HEK293 (cell line): ENCODE measurements around the gene YEATS4.

Source experiments
- CTCF ChIA-PET: fragments of 350-600 bp; formaldehyde crosslinking; extraction: SDS; loops from one replicate; lab custom pipeline; 2021; ENCODE audit warnings: antibody characterized with exemption; lab: Yijun Ruan, JAX
- POLR2A ChIA-PET: fragments of 300-600 bp; formaldehyde crosslinking; extraction: SDS; loops from one replicate; lab custom pipeline; 2020; ENCODE audit warnings: antibody characterized with exemption, inconsistent platforms; lab: Yijun Ruan, JAX
- H3K27ac ChIP-seq: fragments of 200-500 bp; sonication (Bioruptor generic); 2 replicates; pipeline ENCODE4 v1.5.1; 2014; ENCODE audit warnings: low read depth, low read length, control low read depth, inconsistent platforms; ENCODE audit errors: extremely low read depth
- H3K36me3 ChIP-seq, 2 experiments: fragments of 200-500 bp in 1 of 2; sonication (Bioruptor generic) in 1 of 2; 1 replicate in 1 of 2; 2 replicates in 1 of 2; pipeline ENCODE4 v1.5.1; 2014 to 2017; ENCODE audit warnings: inconsistent platforms in 2 of 2, low read length in 2 of 2; ENCODE audit not compliant: control insufficient read depth in 2 of 2, insufficient read depth in 1 of 2
- H3K4me1 ChIP-seq: fragments of 200-500 bp; sonication (Bioruptor generic); 2 replicates; pipeline ENCODE4 v1.5.1; 2014; ENCODE audit warnings: mild to moderate bottlenecking, low read length, inconsistent platforms; ENCODE audit not compliant: control insufficient read depth, insufficient read depth
- H3K4me3 ChIP-seq: 2 replicates; pipeline ENCODE4 v1.5.1; 2011; ENCODE audit warnings: low read depth, mild to moderate bottlenecking, control low read depth, low read length, moderate library complexity
- H3K9me3 ChIP-seq: fragments of 200-500 bp; sonication (Bioruptor generic); 2 replicates; pipeline ENCODE4 v1.5.1; 2014; ENCODE audit warnings: low read depth, low read length, inconsistent platforms; ENCODE audit not compliant: control insufficient read depth, insufficient read depth
- BCL11B ChIP-seq: fragments of 450-650 bp; formaldehyde crosslinking; IDR thresholded peaks from 2 replicates; pipeline ENCODE4 v1.5.1; 2016; ENCODE audit warnings: low read depth, missing biosample characterization, missing genetic modification characterization
- RBAK ChIP-seq: fragments of 450-650 bp; formaldehyde crosslinking; IDR thresholded peaks from 2 replicates; pipeline ENCODE4 v1.5.1; 2016; ENCODE audit warnings: missing biosample characterization, missing genetic modification characterization
- ZNF138 ChIP-seq: fragments of 450-650 bp; formaldehyde crosslinking; IDR thresholded peaks from 2 replicates; pipeline ENCODE4 v1.5.1; 2016; ENCODE audit warnings: missing biosample characterization, missing genetic modification characterization, borderline replicate concordance
- ZNF473 ChIP-seq: fragments of 450-650 bp; formaldehyde crosslinking; IDR thresholded peaks from 2 replicates; pipeline ENCODE4 v1.5.1; 2017; ENCODE audit warnings: missing biosample characterization, missing genetic modification characterization
- ZNF514 ChIP-seq: fragments of 450-650 bp; formaldehyde crosslinking; IDR thresholded peaks from 2 replicates; pipeline ENCODE4 v1.5.1; 2016; ENCODE audit warnings: missing biosample characterization, missing genetic modification characterization
- ZNF549 ChIP-seq: fragments of 450-650 bp; IDR thresholded peaks from 2 replicates; pipeline ENCODE4 v1.5.1; 2018; ENCODE audit warnings: missing biosample characterization, missing genetic modification characterization, mild to moderate bottlenecking, inconsistent platforms, moderate library complexity
- ZNF701 ChIP-seq: fragments of 450-650 bp; formaldehyde crosslinking; IDR thresholded peaks from 2 replicates; pipeline ENCODE4 v1.5.1; 2016; ENCODE audit warnings: missing biosample characterization, missing genetic modification characterization
- TF ChIP-seq, protein P1 (sequence below): fragments of 450-650 bp; formaldehyde crosslinking; IDR thresholded peaks from 2 replicates; pipeline ENCODE4 v1.5.1; 2017; ENCODE audit warnings: missing biosample characterization, missing genetic modification characterization
- TF ChIP-seq, protein P2 (sequence below): fragments of 450-650 bp; IDR thresholded peaks from 2 replicates; pipeline ENCODE4 v1.5.1; 2018; ENCODE audit warnings: missing biosample characterization, missing genetic modification characterization
- TF ChIP-seq, protein P3 (sequence below): fragments of 450-650 bp; formaldehyde crosslinking; IDR thresholded peaks from 2 replicates; pipeline ENCODE4 v1.5.1; 2016; ENCODE audit warnings: missing biosample characterization, missing genetic modification characterization
- TF ChIP-seq, protein P4 (sequence below): fragments of 450-650 bp; formaldehyde crosslinking; IDR thresholded peaks from 2 replicates; pipeline ENCODE4 v1.5.1; 2016; ENCODE audit warnings: missing biosample characterization, missing genetic modification characterization
- TF ChIP-seq, protein P5 (sequence below): fragments of 450-650 bp; formaldehyde crosslinking; IDR thresholded peaks from 2 replicates; pipeline ENCODE4 v1.5.1; 2016; ENCODE audit warnings: missing biosample characterization, missing genetic modification characterization, borderline replicate concordance
- TF ChIP-seq, protein P6 (sequence below): fragments of 450-650 bp; formaldehyde crosslinking; IDR thresholded peaks from 2 replicates; pipeline ENCODE4 v1.5.1; 2016; ENCODE audit warnings: missing biosample characterization, missing genetic modification characterization
- TF ChIP-seq, protein P7 (sequence below): fragments of 450-650 bp; formaldehyde crosslinking; IDR thresholded peaks from 2 replicates; pipeline ENCODE4 v1.5.1; 2016; ENCODE audit warnings: missing biosample characterization, missing genetic modification characterization
- TF ChIP-seq, protein P8 (sequence below): fragments of 450-650 bp; formaldehyde crosslinking; IDR thresholded peaks from 2 replicates; pipeline ENCODE4 v1.5.1; 2016; ENCODE audit warnings: missing biosample characterization, missing genetic modification characterization

YEATS4 gene

DNA sequence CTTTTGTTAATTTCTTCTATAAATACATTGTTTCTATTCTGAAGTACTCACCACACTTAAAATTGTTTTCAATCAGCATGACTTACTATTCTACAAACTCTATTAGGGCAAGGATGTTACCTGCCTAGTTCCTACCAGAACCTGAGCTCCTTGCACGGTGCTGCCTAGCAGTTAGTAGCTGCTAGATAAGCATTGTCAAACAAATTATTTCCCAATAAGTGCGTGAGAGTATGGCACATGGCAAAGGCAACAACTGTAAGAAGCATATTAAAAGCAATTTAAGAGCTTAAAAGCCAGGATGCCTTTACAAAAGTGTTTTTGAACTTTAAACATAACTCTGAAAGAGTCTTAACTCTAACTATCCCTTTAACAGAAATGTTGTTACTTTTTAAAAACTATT, 19.5 kb upstream of the YEATS4 start (continued):
- TF ChIP-seq, protein P1, sequence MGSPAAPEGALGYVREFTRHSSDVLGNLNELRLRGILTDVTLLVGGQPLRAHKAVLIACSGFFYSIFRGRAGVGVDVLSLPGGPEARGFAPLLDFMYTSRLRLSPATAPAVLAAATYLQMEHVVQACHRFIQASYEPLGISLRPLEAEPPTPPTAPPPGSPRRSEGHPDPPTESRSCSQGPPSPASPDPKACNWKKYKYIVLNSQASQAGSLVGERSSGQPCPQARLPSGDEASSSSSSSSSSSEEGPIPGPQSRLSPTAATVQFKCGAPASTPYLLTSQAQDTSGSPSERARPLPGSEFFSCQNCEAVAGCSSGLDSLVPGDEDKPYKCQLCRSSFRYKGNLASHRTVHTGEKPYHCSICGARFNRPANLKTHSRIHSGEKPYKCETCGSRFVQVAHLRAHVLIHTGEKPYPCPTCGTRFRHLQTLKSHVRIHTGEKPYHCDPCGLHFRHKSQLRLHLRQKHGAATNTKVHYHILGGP (tag by site-specific recombination) = no peak
- no peak for TF ChIP-seq BCL11B (tag by site-specific recombination)

DNA sequence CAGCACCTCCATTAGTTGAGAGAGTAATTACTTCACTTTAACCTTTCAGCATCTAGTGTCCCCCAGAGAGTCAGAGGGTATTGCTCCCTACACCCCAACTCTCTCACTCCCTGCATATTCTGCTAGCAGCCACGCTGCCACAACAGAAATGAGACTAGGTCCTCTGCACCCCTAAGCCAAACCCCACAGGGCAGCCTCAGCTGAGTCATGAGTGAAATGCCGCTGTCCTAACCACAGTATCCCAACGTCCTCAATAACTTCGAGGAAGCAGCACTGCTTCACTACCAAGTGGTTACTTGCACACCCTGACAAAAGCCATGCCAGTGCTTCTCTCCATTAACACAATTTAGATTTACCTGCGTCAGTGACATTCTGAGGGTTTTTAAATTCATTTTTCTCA, 18.2 kb upstream of the YEATS4 start:
- no peaks in the 10 kb centered on the region for H3K9me3 ChIP-seq
- H3K4me3 ChIP-seq = no peak overlapping the region
- no peak for TF ChIP-seq ZNF473 (tag by site-specific recombination)
- CTCF ChIA-PET = interaction anchor here (0.7 kb wide), 1 partner anchor 1387 kb away, joined by 3 read pairs; no protein-coding TSS in a partner anchor
- POLR2A ChIA-PET = no interaction called here
- H3K4me1 ChIP-seq = no peaks in the 10 kb centered on the region
- H3K27ac ChIP-seq = no peak overlapping the region
- H3K36me3 ChIP-seq = no peaks in the 10 kb centered on the region

DNA sequence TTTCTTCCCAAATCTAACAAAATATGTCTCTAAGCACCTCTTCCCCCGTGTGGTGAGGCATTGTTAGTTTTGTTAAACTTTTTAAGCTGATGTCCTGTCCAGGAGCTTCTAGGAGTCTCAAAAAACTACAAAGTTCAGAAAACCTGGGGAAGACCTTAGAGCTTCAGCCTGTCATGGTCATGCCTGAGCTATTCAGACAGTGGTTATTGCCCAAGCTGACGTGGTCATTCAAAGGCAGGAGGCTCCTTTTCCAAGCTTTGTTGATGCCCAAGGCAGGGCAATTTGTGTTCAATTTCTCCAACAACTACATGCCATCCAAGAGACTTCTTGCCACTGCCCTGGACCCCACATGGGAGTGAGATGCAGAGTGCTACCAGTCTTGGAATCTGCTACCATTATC, 17.1 kb upstream of the YEATS4 start:
- ChIA-PET CTCF (interaction anchor here (0.6 kb wide), 1 partner anchor 172 kb away, joined by 4 read pairs; no protein-coding TSS in a partner anchor), POLR2A (no interaction called here)
- Histone ChIP-seq H3K4me1 (no peaks in the 10 kb centered on the region), H3K36me3 (no peaks in the 10 kb centered on the region), H3K9me3 (no peaks in the 10 kb centered on the region), H3K27ac (no peak overlapping the region), H3K4me3 (no peak overlapping the region)
- TF ChIP-seq, protein P2, sequence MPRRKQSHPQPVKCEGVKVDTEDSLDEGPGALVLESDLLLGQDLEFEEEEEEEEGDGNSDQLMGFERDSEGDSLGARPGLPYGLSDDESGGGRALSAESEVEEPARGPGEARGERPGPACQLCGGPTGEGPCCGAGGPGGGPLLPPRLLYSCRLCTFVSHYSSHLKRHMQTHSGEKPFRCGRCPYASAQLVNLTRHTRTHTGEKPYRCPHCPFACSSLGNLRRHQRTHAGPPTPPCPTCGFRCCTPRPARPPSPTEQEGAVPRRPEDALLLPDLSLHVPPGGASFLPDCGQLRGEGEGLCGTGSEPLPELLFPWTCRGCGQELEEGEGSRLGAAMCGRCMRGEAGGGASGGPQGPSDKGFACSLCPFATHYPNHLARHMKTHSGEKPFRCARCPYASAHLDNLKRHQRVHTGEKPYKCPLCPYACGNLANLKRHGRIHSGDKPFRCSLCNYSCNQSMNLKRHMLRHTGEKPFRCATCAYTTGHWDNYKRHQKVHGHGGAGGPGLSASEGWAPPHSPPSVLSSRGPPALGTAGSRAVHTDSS = no peak
- TF ChIP-seq ZNF138 (tag by site-specific recombination) (no peak), RBAK (no peak), ZNF701 (tag by site-specific recombination) (no peak), ZNF549 (no peak), ZNF514 (no peak)
- TF ChIP-seq, protein P3, sequence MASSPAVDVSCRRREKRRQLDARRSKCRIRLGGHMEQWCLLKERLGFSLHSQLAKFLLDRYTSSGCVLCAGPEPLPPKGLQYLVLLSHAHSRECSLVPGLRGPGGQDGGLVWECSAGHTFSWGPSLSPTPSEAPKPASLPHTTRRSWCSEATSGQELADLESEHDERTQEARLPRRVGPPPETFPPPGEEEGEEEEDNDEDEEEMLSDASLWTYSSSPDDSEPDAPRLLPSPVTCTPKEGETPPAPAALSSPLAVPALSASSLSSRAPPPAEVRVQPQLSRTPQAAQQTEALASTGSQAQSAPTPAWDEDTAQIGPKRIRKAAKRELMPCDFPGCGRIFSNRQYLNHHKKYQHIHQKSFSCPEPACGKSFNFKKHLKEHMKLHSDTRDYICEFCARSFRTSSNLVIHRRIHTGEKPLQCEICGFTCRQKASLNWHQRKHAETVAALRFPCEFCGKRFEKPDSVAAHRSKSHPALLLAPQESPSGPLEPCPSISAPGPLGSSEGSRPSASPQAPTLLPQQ = no peak
- TF ChIP-seq, protein P4, sequence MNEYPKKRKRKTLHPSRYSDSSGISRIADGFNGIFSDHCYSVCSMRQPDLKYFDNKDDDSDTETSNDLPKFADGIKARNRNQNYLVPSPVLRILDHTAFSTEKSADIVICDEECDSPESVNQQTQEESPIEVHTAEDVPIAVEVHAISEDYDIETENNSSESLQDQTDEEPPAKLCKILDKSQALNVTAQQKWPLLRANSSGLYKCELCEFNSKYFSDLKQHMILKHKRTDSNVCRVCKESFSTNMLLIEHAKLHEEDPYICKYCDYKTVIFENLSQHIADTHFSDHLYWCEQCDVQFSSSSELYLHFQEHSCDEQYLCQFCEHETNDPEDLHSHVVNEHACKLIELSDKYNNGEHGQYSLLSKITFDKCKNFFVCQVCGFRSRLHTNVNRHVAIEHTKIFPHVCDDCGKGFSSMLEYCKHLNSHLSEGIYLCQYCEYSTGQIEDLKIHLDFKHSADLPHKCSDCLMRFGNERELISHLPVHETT (tag by site-specific recombination) = no peak
- TF ChIP-seq, protein P5, sequence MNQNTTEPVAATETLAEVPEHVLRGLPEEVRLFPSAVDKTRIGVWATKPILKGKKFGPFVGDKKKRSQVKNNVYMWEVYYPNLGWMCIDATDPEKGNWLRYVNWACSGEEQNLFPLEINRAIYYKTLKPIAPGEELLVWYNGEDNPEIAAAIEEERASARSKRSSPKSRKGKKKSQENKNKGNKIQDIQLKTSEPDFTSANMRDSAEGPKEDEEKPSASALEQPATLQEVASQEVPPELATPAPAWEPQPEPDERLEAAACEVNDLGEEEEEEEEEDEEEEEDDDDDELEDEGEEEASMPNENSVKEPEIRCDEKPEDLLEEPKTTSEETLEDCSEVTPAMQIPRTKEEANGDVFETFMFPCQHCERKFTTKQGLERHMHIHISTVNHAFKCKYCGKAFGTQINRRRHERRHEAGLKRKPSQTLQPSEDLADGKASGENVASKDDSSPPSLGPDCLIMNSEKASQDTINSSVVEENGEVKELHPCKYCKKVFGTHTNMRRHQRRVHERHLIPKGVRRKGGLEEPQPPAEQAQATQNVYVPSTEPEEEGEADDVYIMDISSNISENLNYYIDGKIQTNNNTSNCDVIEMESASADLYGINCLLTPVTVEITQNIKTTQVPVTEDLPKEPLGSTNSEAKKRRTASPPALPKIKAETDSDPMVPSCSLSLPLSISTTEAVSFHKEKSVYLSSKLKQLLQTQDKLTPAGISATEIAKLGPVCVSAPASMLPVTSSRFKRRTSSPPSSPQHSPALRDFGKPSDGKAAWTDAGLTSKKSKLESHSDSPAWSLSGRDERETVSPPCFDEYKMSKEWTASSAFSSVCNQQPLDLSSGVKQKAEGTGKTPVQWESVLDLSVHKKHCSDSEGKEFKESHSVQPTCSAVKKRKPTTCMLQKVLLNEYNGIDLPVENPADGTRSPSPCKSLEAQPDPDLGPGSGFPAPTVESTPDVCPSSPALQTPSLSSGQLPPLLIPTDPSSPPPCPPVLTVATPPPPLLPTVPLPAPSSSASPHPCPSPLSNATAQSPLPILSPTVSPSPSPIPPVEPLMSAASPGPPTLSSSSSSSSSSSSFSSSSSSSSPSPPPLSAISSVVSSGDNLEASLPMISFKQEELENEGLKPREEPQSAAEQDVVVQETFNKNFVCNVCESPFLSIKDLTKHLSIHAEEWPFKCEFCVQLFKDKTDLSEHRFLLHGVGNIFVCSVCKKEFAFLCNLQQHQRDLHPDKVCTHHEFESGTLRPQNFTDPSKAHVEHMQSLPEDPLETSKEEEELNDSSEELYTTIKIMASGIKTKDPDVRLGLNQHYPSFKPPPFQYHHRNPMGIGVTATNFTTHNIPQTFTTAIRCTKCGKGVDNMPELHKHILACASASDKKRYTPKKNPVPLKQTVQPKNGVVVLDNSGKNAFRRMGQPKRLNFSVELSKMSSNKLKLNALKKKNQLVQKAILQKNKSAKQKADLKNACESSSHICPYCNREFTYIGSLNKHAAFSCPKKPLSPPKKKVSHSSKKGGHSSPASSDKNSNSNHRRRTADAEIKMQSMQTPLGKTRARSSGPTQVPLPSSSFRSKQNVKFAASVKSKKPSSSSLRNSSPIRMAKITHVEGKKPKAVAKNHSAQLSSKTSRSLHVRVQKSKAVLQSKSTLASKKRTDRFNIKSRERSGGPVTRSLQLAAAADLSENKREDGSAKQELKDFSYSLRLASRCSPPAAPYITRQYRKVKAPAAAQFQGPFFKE (tag by site-specific recombination) = no peak
- TF ChIP-seq, protein P6, sequence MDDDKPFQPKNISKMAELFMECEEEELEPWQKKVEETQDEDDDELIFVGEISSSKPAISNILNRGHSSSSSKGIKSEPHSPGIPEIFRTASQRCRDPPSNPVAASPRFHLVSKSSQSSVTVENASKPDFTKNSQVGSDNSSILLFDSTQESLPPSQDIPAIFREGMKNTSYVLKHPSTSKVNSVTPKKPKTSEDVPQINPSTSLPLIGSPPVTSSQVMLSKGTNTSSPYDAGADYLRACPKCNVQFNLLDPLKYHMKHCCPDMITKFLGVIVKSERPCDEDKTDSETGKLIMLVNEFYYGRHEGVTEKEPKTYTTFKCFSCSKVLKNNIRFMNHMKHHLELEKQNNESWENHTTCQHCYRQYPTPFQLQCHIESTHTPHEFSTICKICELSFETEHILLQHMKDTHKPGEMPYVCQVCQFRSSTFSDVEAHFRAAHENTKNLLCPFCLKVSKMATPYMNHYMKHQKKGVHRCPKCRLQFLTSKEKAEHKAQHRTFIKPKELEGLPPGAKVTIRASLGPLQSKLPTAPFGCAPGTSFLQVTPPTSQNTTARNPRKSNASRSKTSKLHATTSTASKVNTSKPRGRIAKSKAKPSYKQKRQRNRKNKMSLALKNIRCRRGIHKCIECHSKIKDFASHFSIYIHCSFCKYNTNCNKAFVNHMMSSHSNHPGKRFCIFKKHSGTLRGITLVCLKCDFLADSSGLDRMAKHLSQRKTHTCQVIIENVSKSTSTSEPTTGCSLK (tag by site-specific recombination) = no peak
- TF ChIP-seq, protein P7, sequence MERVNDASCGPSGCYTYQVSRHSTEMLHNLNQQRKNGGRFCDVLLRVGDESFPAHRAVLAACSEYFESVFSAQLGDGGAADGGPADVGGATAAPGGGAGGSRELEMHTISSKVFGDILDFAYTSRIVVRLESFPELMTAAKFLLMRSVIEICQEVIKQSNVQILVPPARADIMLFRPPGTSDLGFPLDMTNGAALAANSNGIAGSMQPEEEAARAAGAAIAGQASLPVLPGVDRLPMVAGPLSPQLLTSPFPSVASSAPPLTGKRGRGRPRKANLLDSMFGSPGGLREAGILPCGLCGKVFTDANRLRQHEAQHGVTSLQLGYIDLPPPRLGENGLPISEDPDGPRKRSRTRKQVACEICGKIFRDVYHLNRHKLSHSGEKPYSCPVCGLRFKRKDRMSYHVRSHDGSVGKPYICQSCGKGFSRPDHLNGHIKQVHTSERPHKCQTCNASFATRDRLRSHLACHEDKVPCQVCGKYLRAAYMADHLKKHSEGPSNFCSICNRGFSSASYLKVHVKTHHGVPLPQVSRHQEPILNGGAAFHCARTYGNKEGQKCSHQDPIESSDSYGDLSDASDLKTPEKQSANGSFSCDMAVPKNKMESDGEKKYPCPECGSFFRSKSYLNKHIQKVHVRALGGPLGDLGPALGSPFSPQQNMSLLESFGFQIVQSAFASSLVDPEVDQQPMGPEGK (tag by site-specific recombination) = no peak
- TF ChIP-seq, protein P8, sequence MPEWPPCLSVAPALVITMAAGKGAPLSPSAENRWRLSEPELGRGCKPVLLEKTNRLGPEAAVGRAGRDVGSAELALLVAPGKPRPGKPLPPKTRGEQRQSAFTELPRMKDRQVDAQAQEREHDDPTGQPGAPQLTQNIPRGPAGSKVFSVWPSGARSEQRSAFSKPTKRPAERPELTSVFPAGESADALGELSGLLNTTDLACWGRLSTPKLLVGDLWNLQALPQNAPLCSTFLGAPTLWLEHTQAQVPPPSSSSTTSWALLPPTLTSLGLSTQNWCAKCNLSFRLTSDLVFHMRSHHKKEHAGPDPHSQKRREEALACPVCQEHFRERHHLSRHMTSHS (tag by site-specific recombination) = no peak
